GM13977 (cell line): Measurements from ENCODE around the gene LRRC4C.

Experiments used
- DNase-seq: peaks from one replicate; pipeline ENCODE4 v3.0.0; 2012; ENCODE audit warnings: low spot score
- in situ Hi-C: fragments of 300-500 bp; cut with MboI; formaldehyde crosslinking; loops from one replicate; pipeline ENCODE4 v1.12.0; 2022; ENCODE audit warnings: low sequenced_read_pairs, low pct_unique_long_range_greater_than_20kb, mixed read lengths, inconsistent platforms; ENCODE audit not compliant: unreplicated experiment
- TF ChIP-seq, protein P1 (sequence below): IDR thresholded peaks from 2 replicates; pipeline ENCODE4 v1.5.1; 2012; ENCODE audit warnings: mild to moderate bottlenecking, control low read depth; ENCODE audit not compliant: insufficient read depth; ENCODE audit errors: extremely low read depth, missing control alignments

The LRRC4C gene

GRCh38 chr11:41404109-41404508, 55.3 kb downstream of the LRRC4C start:
- TF ChIP-seq, protein P1, sequence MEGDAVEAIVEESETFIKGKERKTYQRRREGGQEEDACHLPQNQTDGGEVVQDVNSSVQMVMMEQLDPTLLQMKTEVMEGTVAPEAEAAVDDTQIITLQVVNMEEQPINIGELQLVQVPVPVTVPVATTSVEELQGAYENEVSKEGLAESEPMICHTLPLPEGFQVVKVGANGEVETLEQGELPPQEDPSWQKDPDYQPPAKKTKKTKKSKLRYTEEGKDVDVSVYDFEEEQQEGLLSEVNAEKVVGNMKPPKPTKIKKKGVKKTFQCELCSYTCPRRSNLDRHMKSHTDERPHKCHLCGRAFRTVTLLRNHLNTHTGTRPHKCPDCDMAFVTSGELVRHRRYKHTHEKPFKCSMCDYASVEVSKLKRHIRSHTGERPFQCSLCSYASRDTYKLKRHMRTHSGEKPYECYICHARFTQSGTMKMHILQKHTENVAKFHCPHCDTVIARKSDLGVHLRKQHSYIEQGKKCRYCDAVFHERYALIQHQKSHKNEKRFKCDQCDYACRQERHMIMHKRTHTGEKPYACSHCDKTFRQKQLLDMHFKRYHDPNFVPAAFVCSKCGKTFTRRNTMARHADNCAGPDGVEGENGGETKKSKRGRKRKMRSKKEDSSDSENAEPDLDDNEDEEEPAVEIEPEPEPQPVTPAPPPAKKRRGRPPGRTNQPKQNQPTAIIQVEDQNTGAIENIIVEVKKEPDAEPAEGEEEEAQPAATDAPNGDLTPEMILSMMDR: no peak
- in situ Hi-C loops: no loop called here
- no peak for DNase-seq

GRCh38 chr11:41403458-41403857, 56.0 kb downstream of the LRRC4C start:
- in situ Hi-C loops: no loop called here
- TF ChIP-seq, protein P1: no peak

DNA sequence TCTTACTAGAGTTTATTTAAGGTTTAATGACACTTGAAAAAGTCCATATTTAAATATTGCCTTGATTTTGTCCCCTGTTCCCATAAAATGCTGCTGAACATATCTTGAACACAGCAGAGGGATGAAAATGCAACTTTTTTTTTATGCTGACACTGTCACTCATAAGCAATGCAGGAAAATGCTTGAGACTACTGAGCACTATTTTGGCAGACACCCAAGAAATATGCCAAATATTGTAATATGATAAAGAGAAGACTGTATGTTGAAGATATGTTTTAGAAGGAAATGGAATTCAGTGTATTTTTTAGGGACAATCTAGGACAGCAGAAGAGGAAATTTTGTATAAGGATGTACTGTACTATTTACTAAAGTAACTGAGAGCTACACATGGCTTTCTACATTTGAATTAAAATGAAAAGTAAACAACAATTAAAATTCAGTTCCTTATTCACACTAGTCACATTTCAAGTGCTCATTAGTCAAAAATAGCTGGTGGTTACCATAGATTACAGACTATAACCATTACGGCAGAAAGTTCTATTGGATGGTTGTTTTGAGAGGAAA, 58.6 kb downstream of the LRRC4C start:
- in situ Hi-C loops: no loop called here
- DNase-seq: no peak
- TF ChIP-seq, protein P1: no peak

More at GRCh38 chr11:41403458-41403857, 56.0 kb downstream of the LRRC4C start:
- DNase-seq: no peak

DNA sequence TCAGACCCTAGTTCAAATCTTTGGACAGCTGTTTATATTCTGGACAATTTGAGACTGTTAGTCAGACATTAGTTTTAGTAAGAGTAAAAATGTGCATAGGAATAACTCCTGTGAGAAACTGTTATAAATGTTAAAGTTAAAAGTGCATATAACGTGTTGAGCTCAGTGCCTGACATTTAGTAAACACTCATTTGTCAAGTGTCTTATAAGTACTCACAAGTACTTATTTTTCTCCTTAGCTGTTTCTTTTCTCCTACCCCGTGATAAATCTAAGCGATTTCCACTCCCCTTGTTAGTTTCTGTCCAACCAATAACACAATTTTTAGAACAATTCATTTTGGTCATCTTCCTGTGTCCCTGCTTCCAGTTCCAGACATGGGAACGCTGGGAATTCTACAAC, 59.3 kb downstream of the LRRC4C start:
- no peak for DNase-seq
- TF ChIP-seq, protein P1: no peak
- in situ Hi-C loops: no loop called here

GRCh38 chr11:41399323-41399722, 60.1 kb downstream of the LRRC4C start:
- TF ChIP-seq, protein P1: no peak
- in situ Hi-C loops: no loop called here
- DNase-seq: no peak

DNA sequence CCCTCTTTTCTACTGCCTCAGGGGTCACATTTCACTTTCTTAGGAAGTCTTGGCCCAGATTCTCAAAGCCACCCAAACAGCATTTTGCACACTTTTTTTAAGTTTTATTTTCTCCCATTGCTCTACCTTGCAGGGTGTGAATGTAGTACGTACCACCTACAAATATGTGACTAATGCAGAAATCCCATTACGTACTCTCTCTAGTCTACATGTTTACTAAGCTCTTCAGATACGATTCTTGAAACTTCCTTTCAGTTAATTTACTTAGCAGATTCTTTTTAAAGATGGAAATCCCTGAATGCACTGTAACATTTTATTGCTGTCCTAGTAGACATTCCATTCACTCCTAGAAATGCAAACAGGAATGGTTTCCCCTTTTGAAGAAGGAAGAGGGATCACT, 61.3 kb downstream of the LRRC4C start:
- DNase-seq: no peak
- in situ Hi-C loops: no loop called here
- TF ChIP-seq, protein P1: no peak
